HG02970 (cell line): ENCODE data around the gene TMC3.
"Not testable (repeated sequence)": the region's sequence is repeated elsewhere in the genome, so short reads cannot be mapped to it uniquely, and the experiment has no call there.

Experiments
- ATAC-seq: cut with Tn5 transposase; IDR thresholded peaks from one replicate; pipeline ENCODE4 v1.9.1; 2021; ENCODE audit warnings: mild to moderate bottlenecking, moderate library complexity, moderate number of reproducible peaks; ENCODE audit not compliant: unreplicated experiment, low FRiP score

Gene TMC3

GRCh38 chr15:81373775-81374395 lies at the start of gene TMC3:
Gene TMC3, minus strand, starts transcription at chr15:81374213. Its CDS starts 136 bp downstream, at chr15:81374077.
- no peak for ATAC-seq

GRCh38 chr15:81421461-81421860 lies 47.4 kb upstream of the TMC3 start:
- ATAC-seq, result no peak

GRCh38 chr15:81419332-81419943 lies 45.4 kb upstream of the TMC3 start:
- ATAC-seq, result no peak

GRCh38 chr15:81418891-81419290 lies 44.9 kb upstream of the TMC3 start:
- no peak for ATAC-seq

- ATAC-seq, result no peak
Measured at GRCh38 chr15:81418444-81418843, 44.4 kb upstream of the TMC3 start.

- ATAC-seq, result not testable (repeated sequence)
Measured at GRCh38 chr15:81414274-81414968, 40.4 kb upstream of the TMC3 start.

GRCh38 chr15:81413851-81414250 lies 39.8 kb upstream of the TMC3 start:
- ATAC-seq, result no peak

GRCh38 chr15:81411969-81412633 lies 38.1 kb upstream of the TMC3 start:
- no peak for ATAC-seq

GRCh38 chr15:81411051-81411450 lies 37.0 kb upstream of the TMC3 start:
- no peak for ATAC-seq

GRCh38 chr15:81410318-81410753 lies 36.3 kb upstream of the TMC3 start:
- no peak for ATAC-seq

- ATAC-seq, result no peak
Measured at GRCh38 chr15:81407718-81408117, 33.7 kb upstream of the TMC3 start.

GRCh38 chr15:81407176-81407575 lies 33.2 kb upstream of the TMC3 start:
- ATAC-seq, result no peak

GRCh38 chr15:81400640-81401236 lies 26.7 kb upstream of the TMC3 start:
- no peak for ATAC-seq

- ATAC-seq, result no peak
Measured at GRCh38 chr15:81398910-81399551, 25.0 kb upstream of the TMC3 start.

GRCh38 chr15:81398456-81398855 lies 24.4 kb upstream of the TMC3 start:
- no peak for ATAC-seq

GRCh38 chr15:81394603-81395002 lies 20.6 kb upstream of the TMC3 start:
- no peak for ATAC-seq

GRCh38 chr15:81391657-81392056 lies 17.6 kb upstream of the TMC3 start:
- no peak for ATAC-seq

GRCh38 chr15:81388436-81388770 lies 14.4 kb upstream of the TMC3 start:
- ATAC-seq, result no peak

GRCh38 chr15:81387621-81388435 lies 13.8 kb upstream of the TMC3 start:
- no peak for ATAC-seq

GRCh38 chr15:81386947-81387346 lies 12.9 kb upstream of the TMC3 start:
- ATAC-seq, result no peak
